RWPE2 (cell line): ENCODE measurements around the gene LRRC73.

Experiments
- ATAC-seq: fragments of 200-7000 bp; cut with Tn5 transposase; 3 replicates; pipeline ENCODE4 v1.9.1; 2021; ENCODE audit warnings: low read depth
- DNase-seq: peaks from one replicate; pipeline ENCODE4 v3.0.0-alpha.2; 2020; ENCODE audit warnings: low spot score
- H3K27ac ChIP-seq: fragments of 450-650 bp; 2 replicates; pipeline ENCODE4 v1.5.1; 2017; ENCODE audit warnings: mild to moderate bottlenecking; ENCODE audit not compliant: poor library complexity, severe bottlenecking
- H3K27me3 ChIP-seq: fragments of 250-450 bp; sonication (Bioruptor Pico); 2 replicates; pipeline ENCODE4 v1.5.1; 2021; ENCODE audit warnings: mild to moderate bottlenecking, moderate library complexity; ENCODE audit not compliant: insufficient read depth, poor library complexity, severe bottlenecking
- H3K36me3 ChIP-seq: fragments of 250-450 bp; sonication (Bioruptor Pico); 2 replicates; pipeline ENCODE4 v1.5.1; 2020; ENCODE audit warnings: low read depth, mild to moderate bottlenecking, moderate library complexity
- H3K4me1 ChIP-seq: fragments of 250-450 bp; sonication (Bioruptor Pico); 2 replicates; pipeline ENCODE4 v1.5.1; 2021; ENCODE audit warnings: mild to moderate bottlenecking, moderate library complexity; ENCODE audit not compliant: insufficient read depth, poor library complexity, severe bottlenecking
- H3K4me3 ChIP-seq: fragments of 250-450 bp; sonication (Bioruptor Pico); 2 replicates; pipeline ENCODE4 v1.5.1; 2021; ENCODE audit warnings: mild to moderate bottlenecking, moderate library complexity; ENCODE audit not compliant: severe bottlenecking
- H3K9me3 ChIP-seq: fragments of 250-450 bp; sonication (Bioruptor Pico); 2 replicates; pipeline ENCODE4 v1.5.1; 2021; ENCODE audit warnings: mild to moderate bottlenecking, moderate library complexity; ENCODE audit not compliant: severe bottlenecking
- TF ChIP-seq, protein P1 (sequence below): fragments of 450-650 bp; IDR thresholded peaks from one replicate; pipeline ENCODE4 v1.5.1; 2017; ENCODE audit warnings: mild to moderate bottlenecking, moderate library complexity; ENCODE audit not compliant: poor library complexity, severe bottlenecking

LRRC73 gene

DNA sequence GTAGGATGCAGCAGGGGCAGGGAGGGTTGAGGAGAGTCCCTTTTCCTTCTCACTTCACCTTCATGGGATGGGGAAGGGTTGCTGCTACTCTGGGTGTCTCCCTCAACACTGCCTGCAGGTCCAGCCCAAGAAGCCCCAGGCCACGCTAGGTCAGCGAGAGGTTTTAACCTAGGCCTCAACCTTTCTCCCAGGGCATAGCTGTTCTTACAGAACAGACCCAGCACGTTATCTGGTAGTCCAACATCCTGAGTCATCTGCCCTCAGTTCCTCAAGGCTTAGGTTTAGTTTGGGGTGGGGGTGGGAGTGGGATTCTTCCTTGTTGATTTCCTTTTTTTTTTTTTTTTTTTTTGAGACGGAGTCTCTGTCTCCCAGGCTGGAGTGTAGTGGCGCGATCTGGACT lies 15.8 kb downstream of the LRRC73 start:
- Histone ChIP-seq H3K4me1 (peaks cover 60% of the 10 kb centered on the region), H3K27ac (no peak overlapping the region), H3K27me3 (no peaks in the 10 kb centered on the region), H3K9me3 (no peaks in the 10 kb centered on the region), H3K36me3 (peaks cover 28% of the 10 kb centered on the region), H3K4me3 (no peak overlapping the region)
- DNase-seq: no peak
- ATAC-seq: no peak
- TF ChIP-seq, protein P1, sequence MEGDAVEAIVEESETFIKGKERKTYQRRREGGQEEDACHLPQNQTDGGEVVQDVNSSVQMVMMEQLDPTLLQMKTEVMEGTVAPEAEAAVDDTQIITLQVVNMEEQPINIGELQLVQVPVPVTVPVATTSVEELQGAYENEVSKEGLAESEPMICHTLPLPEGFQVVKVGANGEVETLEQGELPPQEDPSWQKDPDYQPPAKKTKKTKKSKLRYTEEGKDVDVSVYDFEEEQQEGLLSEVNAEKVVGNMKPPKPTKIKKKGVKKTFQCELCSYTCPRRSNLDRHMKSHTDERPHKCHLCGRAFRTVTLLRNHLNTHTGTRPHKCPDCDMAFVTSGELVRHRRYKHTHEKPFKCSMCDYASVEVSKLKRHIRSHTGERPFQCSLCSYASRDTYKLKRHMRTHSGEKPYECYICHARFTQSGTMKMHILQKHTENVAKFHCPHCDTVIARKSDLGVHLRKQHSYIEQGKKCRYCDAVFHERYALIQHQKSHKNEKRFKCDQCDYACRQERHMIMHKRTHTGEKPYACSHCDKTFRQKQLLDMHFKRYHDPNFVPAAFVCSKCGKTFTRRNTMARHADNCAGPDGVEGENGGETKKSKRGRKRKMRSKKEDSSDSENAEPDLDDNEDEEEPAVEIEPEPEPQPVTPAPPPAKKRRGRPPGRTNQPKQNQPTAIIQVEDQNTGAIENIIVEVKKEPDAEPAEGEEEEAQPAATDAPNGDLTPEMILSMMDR: no peak

- H3K36me3 ChIP-seq: peaks cover 23% of the 10 kb centered on the region
- no peaks in the 10 kb centered on the region for H3K27me3 ChIP-seq
- H3K9me3 ChIP-seq: no peaks in the 10 kb centered on the region
- ATAC-seq (no peak), DNase-seq (no peak)
- no peak overlapping the region for H3K4me3 ChIP-seq
- TF ChIP-seq, protein P1: no peak
- no peak overlapping the region for H3K27ac ChIP-seq
- peaks cover 60% of the 10 kb centered on the region for H3K4me1 ChIP-seq
Measured at GRCh38 chr6:43493833-43494232, 16.3 kb downstream of the LRRC73 start.

DNA sequence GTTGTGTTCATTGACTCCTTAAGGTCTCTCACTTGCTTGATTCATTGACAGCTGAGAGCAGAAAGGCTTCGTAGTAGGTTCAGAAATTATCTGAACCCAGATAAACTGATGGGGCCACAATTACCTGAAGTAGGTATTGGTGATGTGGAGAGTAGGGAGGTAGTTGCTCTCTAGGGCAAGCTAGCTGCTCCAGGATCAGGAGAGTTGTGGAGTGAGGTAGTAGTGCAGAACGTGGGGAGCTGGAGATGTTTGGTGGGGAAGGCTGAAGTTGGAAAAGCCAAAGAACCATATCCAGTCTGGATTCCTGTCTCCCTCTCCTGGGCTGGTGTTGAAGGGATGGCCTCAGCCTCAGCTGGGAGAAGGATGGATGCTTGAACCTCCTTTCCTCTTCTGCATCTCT lies 16.9 kb downstream of the LRRC73 start:
- H3K27me3 ChIP-seq: no peaks in the 10 kb centered on the region
- ATAC-seq (no peak), DNase-seq (no peak)
- no peaks in the 10 kb centered on the region for H3K9me3 ChIP-seq
- peaks cover 62% of the 10 kb centered on the region for H3K4me1 ChIP-seq
- H3K36me3 ChIP-seq: peaks cover 19% of the 10 kb centered on the region
- no peak overlapping the region for H3K27ac ChIP-seq
- TF ChIP-seq, protein P1: no peak
- no peak overlapping the region for H3K4me3 ChIP-seq

GRCh38 chr6:43492673-43493072 lies 17.5 kb downstream of the LRRC73 start:
- TF ChIP-seq, protein P1: no peak
- peaks cover 62% of the 10 kb centered on the region for H3K4me1 ChIP-seq
- DNase-seq (no peak), ATAC-seq (no peak)
- H3K36me3 ChIP-seq: peaks cover 14% of the 10 kb centered on the region
- H3K27ac ChIP-seq: no peak overlapping the region
- no peaks in the 10 kb centered on the region for H3K9me3 ChIP-seq
- no peaks in the 10 kb centered on the region for H3K27me3 ChIP-seq
- no peak overlapping the region for H3K4me3 ChIP-seq

GRCh38 chr6:43491750-43492661 lies 18.1 kb downstream of the LRRC73 start:
- TF ChIP-seq, protein P1: no peak
- Histone ChIP-seq H3K4me3 (no peak overlapping the region), H3K36me3 (peaks cover 7% of the 10 kb centered on the region), H3K27ac (no peak overlapping the region), H3K4me1 (peaks cover 59% of the 10 kb centered on the region), H3K9me3 (no peaks in the 10 kb centered on the region), H3K27me3 (no peaks in the 10 kb centered on the region)
- ATAC-seq (peak; percentile 60), DNase-seq (peak; percentile 90)
